GM19239 (cell line): Measurements from ENCODE around the gene DPM1.
A peak's percentile ranks its signal among the peaks of the same experiment; 100 is the strongest.

Experiments
- DNase-seq: peaks from one replicate; pipeline ENCODE4 v3.0.0; 2011; ENCODE audit warnings: low spot score; ENCODE audit not compliant: insufficient read length
- FAIRE-seq: peaks from 2 replicates; lab custom pipeline; 2011; peaks lifted over from hg19 to GRCh38; lab: Jason Lieb, UNC

DPM1 gene

DNA sequence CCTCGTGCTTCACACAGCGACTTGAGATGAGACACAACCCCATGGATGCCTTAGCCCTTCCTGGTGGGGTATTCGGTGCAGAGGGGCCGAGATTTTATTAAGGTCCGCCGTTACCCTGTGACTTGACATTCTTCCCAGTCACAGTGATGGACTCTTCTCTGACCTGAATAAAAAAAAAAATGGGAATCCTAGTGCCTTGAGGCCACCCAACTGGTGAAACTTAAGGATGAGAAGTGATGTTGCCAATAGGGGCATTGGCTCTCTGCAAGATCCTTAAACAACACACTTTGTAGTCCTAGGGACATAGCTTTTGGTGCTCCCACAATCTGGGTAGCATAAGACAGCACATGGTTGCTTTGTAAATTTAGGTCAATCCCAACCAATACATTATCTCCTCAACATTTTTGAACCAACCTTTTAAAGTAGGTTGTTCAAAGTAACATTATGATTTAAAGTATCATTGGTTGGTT is 26.3 kb downstream of the DPM1 start:
- no peak for DNase-seq
- peak; percentile 18 for FAIRE-seq

DNA sequence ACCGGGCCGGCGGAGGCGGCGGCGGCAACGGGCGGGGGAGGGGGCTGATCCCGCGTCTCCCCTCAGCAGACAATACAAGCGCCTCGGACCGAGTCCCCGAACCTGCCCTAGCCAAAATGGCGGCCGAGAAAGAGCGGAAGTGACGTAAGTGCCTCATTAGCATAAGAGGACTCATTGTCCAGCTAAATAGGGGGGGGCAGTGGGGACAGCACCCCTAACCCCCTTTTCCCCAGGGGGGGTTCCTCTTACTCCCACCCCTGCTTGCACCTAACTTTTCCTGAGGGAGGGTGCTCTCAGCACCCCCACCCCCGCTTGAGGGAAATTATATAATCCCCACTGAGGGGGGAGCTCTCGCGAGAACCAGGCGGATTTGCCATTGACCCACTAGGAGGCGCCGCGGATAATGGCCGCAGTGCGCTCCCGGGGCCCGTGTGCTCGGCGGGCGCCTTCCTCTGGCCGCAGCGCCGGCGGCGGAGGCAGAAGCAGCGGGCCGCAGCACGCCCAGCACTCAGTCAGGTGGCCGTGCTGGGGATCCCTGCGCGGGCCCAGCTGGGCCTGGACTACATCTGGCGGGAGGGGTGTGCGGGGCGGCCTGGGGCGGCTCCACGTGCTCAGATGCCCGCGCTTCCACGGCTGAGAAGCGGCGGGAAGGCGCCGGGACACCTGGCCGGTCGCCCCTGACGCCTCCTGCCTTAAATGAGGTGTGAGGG is 26.9 kb downstream of the DPM1 start, which contains the start of gene ADNP:
Gene ADNP, minus strand, starts transcription at position 132 of the 710 bp plus-strand sequence. CDS start 27,441 bp downstream, outside the sequence.
- peak; percentile 66 for DNase-seq
- peak; percentile 76 for FAIRE-seq

DNA sequence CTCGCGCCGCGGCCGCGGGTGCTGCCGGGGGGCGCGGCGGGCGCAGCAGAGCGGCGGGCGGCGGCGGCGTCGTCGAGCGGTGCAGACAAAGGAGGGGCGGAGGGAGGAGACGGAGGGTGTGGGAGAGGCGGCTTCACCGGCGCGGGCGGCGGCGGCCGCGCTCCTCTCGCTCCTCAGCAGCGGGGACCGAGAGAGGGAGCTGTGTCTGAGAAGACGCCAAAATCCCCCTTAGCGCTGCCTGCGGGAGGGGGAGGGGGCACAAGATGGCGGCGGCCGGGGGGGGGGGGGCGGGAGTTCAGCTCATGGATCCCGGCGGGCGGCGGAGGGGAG is 27.4 kb downstream of the DPM1 start:
- FAIRE-seq, result no peak

DNA sequence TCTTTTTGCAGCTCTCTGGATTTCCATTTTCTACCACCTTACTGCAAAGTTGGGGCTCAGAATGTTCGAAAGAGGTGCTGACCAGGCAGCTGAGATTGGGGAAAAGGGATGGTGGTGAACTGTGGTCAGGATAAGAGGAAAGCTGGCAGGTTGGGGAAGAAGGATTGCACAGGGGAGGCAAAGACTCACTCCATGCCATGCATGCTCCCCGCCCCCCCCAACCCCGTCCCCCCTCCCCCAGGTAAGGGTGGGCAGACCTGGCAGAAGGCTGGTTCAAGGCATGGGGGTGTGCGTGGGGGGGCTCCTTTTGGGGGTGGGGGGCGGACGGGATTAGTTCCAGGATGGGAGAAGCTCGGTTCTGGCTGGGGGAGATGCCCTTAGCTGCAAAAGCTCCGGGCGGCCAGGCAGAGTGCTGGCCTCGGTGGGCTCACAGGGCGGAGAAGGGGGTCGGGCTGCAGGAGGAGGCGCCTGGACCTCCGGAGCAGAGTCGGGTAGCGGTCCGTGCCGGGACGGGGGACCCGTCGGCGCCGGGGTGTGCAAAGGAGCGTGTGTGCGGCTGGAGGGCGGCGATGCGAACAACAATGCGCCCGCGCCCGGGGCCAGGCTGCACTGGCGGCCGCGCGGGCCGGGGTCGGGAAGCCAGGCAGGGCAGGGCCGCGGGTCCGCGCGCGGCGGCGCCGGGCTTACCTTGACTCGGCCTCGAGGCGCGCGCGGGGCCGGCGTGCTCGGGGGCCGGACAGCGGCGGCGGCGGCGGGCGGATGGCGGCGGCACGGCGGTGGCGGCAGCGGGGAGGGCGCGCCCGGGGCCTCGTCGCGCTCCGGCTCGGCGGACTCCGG is 28.0 kb downstream of the DPM1 start:
- no peak for FAIRE-seq
- no peak for DNase-seq

More for the DNA sequence above, 27.4 kb downstream of the DPM1 start:
- DNase-seq, result peak; percentile 36

DNA sequence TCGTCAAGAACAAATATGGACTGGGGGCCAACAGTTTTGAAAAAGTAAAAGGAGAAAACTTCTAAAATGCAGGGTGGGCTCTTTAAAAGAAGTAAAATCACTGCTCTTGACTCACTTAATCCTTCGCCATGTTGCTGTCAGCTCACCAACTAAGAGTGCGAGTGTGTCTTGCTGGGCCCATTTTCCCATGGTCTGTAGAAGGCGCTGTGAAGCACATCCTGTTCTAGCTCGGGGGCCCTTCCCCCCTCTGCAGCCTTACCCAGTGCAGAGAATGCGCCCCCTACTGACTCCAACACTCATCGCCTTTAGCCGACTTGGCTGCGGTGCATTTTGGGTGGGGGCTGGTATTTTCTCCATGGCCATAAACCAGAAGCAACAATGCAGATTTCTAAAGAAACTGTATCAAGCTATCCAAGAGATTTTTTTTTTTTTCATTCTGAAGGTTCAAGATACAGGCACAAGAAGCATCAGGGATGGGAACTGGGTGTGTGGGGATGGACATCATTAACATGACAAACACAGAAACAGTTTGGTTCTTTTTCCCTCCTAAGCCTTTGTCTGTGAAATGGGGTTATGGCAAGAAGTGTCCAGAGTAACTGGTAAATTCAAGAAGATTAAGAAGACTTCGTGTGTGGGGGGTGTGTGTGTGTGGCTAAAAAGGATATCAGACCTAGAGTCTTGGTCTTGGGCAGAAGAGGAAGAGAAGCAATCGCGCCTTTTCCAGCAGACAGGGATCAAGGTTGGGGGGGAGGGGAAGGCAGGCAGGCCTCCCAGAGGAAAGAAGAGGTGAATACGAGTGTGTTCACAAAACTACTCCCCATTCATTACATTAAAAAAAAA is 28.8 kb downstream of the DPM1 start:
- FAIRE-seq, result peak; percentile 90

DNA sequence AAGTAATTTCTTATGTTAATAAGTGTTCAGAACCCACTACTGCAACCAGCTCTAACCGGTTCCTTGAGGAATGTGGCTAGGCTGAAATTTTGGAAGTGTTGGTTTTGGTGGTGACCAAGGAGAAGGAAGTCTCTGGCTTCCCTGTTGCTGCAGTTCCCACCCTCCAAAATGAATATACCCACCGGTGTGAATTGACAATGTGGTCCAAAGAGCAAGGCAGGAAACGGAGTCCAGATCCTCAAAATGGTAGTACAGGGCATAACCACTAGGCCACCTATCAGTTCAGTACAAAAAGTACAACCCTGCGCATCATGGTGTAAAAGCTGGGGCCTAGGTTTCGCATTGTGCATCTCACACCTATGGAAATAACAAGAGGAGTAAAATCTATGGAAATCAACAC is 29.9 kb downstream of the DPM1 start:
- DNase-seq (no peak), FAIRE-seq (no peak)

More for the DNA sequence above, 28.8 kb downstream of the DPM1 start:
- DNase-seq, result peak; percentile 72

DNA sequence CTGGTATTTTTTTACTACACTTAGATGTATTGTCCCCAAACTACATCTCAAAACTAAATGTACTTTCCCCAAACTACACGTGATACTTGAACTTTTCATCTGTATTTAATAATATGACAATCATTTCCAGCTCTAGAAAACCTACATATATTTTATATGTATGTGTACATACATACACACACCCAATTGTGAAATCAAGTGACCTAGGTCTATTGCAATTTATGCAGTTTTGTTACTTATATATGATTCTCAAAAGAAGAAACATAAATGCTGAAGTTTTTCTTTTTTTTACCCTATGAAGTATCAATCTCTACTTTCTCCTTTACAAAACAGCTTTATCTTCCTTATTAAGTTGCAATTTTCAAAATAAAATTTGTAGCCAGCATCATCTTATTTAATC is 31.8 kb downstream of the DPM1 start:
- DNase-seq (no peak), FAIRE-seq (no peak)

DNA sequence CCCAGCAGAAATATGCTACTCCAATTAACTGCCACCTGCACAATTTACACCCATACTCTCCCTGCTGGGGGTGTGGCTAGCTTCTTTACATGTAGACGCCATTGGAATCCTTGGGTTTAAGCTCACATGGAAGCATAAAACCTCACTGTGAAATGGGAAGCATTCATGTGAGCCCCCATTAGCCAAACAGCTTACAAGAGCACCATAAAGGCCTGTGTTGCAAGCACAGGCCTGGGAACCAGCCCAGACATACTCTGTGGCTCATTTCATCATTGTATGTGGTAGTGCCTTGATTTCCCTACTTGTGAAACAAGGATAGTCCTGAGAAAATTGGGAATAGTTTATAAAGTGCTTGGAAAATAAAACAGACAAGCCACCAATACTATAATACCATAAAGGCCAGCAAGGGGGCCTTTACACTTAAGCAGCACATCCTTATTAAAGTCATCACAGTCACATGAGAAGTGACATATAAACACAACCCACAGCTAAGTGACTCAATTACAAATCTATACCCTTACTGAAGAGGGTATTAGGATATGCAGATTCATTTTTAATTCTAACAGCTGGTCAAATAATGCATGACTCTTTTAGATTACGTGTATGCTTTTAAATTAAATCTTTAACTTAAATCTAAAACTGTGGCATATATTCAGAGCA is 33.9 kb downstream of the DPM1 start:
- FAIRE-seq (no peak), DNase-seq (no peak)

DNA sequence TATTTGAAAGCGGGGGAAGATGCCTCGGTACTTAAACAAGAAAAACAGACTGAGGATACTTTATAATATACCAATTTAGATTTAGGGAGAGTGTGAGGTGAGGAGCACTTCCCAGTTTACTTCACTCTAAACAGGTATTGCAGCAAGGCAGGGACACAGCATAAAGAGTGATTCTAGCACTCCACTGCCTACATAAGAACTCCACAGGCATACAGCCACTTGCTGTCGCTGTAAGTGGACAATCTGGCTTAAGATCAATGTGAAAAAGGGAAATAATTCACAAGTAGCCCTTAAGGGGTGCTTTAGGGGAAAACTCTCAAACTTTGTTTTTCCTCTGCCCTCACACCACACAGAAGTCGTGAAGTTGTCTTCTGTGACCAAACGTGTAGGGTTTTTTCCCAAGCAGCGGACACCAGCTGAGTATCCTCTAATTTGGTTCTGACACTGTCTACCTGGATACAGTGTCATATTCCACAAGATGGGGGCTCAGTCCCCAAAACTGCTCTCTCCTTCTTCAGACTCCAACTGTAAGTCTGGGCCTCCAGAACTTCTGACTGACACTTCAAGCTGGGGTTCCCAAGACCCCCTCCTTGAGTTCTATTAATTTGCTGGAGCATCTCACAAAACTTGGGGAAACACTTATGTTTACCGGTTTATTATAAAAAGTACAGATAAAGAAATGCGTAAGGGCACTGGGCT is 36.4 kb downstream of the DPM1 start:
- DNase-seq, result no peak
- no peak for FAIRE-seq

DNA sequence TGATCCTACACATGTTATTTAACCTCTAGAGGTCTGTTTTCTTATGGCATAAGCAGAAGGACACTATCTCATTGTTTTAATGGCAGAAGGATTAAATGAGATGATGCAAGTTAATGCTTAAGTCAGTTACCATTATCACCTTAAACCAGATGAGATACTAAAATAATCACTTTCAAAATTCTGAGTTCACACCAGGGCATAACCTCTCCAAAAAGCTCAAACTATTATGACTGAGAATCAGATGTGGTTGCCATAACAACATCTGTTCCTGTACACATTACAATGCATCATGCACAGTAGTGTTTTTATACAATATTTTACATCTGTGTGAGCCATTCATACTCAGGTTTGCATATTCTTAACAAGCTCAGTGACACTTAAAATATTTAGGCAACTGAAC is 37.3 kb downstream of the DPM1 start:
- no peak for DNase-seq
- FAIRE-seq, result no peak

DNA sequence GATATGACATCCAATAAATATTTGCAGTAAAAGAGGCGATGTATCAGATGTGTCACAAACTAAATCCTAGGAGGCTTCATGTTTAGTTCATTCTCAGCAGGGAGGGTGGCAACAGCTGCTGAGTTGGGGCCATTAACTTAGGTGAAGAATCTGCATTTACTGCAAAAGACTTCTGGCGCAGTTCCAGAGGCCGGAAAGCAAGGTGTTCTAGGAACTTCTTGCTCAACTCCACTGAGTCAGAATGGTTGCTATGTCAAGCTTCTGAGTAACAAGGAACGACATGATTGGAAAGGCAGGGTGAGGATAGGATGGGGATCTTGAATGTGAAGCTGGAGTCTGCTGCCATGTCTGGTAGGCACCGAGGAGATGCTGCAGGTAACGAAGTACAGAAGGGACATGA is 38.8 kb downstream of the DPM1 start:
- DNase-seq (no peak), FAIRE-seq (no peak)

DNA sequence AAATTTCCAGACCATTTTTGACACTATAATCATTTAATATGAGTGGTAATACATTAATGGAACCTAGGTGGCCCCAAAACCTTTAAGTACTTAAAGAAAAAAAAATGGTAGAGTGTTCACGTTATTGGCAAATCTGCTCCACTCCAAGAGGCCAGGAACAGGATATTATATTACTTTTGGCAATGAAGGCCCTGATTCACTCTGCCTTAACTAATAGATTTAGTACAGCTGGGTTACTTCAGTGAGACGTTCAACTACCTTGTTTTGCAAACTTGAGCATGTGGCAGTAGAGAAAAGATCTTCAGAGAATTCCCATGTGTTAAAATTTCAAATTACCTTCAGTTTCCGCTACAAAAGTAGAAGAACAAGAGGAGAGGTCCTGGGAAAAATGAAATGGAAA is 39.9 kb downstream of the DPM1 start:
- DNase-seq (no peak), FAIRE-seq (peak; percentile 42)

DNA sequence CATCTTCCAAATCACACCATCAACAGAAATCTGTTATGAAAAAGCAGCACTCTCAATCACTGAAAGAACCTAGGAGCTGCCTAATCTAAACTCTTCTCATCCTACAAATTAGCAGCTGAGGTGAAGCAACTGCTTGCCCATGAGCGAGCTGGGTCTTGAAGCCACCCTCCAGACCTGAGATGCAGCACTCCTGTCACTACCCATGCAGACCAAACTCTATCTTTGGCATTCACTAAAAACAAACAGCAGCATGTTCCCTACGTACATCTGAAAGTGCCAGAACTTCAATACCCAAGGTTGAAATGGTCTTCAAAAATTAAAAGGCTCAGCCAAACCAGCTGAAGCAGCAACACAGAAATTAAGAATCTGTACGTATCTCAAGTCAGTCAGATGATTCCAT is 41.4 kb downstream of the DPM1 start:
- DNase-seq (no peak), FAIRE-seq (no peak)

DNA sequence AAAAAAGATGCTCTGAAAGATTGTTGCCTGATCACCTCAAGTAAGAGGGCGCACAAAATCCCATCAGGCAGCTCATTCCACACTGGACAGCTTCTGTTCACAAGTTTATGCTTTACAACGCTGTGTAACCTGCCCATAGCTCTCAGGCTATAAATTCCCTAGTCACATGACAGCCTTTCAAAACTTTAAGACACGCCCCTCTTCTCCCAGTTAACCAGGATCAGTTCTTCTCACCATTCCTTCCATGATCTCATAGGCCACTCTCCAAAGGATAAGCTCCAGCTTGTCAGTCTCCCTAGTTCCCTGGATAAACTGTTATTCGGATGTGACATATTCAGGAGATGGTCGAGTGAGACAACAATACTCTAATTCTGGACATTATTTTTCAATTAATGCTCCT is 42.1 kb downstream of the DPM1 start:
- DNase-seq, result no peak
- FAIRE-seq, result no peak

DNA sequence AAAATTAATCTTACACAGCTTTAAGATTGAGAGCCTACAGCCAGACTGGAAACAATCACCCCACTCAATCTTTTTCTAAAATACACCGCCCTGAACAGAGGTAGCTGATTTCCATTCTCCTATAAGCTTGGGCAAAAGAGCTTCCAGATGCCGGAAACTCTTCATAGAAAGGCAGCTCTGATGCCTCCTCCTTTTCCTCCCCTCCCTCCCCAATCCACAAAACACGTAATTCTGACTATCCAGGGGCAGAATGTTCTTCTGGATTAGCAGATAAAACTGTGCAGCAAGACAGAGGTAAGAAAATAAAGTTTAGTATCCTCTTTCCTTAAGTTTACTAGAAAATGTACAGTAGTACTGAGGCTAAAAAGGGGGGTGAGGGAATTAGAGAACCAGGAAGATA is 42.9 kb downstream of the DPM1 start:
- DNase-seq (no peak), FAIRE-seq (no peak)

DNA sequence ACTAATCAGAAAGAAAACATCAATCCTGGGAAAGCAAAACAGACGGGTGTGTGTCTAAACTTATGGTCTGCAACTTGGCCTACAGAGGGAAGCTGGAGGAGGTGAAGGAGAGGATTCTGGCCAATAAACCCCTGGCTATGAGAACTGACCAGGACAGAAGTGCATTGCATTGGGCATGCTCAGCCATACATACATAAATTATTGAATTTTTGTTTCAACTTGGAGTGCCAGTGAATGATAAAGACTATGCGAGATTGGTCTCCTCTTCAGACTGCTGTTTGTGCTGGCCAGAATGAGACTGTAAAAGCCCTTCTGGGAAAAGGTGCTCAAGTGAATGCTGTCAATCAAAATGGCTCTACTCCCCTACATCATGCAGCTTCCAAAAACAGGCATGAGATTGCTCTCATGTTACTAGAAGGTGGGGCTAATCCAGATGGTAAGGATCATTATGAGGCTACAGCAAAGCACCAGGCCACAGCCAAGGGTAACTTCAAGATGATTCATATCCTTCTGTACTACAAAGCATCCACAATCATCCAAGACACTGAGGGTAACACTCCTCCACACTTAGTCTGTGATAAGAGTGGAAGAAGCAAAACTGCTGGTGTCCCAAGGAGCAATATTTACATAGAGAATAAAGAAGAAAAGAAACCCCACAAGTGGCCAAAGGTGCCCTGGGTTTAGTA is 44.5 kb downstream of the DPM1 start:
- FAIRE-seq (no peak), DNase-seq (no peak)

DNA sequence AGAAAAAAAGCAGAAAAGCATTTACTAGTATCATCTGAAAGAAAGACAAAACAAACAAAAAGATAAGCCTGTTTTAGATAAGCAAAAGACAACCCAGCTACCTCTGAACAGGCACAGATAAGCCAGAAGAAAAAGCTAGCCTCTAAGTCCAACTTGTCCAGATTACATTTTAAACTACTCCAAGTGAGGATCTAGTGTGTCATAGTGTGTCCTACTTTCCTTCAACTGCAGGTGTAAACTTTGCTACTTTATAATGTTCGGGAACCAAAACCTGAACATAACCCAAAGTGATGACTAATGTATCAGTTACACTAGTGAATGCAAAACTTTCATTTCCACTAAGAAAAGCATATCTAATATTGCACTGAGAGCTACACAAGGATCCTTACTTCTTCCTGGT is 46.6 kb downstream of the DPM1 start:
- FAIRE-seq, result peak; percentile 33
- no peak for DNase-seq

DNA sequence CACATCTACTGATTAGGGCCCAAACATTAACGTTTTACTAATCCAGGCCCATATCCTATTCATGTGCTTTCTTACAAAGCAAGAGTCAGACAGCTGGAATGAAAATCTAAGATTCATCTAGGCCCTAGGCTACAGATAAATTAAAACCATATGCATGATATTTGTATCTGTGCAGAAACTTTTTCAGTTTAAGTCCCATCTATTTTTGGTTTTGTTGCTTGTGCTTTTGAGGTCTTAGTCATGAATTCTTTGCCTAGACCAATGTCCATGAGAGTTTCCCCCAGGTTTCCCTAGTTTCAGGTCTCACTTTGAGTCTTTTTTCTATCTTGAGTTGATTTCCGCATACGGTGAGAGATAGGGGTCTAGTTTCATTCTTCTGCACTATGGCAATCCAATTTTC is 47.3 kb downstream of the DPM1 start:
- no peak for DNase-seq
- FAIRE-seq, result no peak

DNA sequence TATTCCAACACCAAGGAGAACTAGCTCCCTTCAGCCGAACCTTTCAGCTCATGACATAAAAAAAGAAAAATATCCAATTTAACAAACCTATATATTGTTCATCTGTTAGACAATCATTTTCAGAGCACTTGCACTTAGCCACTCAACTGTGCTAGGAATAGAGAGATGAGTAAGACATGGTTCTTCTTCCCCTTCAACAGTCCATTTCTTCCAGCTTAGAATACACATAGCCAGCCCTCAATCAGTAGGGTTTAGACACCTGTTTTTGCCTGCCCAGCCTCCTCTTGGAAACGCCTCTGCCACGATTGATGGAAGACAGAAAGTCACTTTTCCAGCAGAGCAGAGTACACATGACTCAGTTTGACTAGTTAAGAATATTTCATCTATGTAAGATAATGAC is 48.9 kb downstream of the DPM1 start:
- no peak for DNase-seq
- no peak for FAIRE-seq
